Fibroblast of lung (primary cell): ENCODE results near the gene CDPF1. TPM values are rescaled to one million over a fixed set of nuclear protein-coding genes. Genes with fewer than 3 reads are reported as not detected.
"Not testable (repeated sequence)": the region's sequence is repeated elsewhere in the genome, so short reads cannot be mapped to it uniquely, and the experiment has no call there.

Source experiments
- DNase-seq, 2 donors: peaks; one replicate each; pipeline versions ENCODE4 v3.0.0 to v3.0.0-alpha.2; 2010; ENCODE audit warnings: low read depth in 2 of 2
- H2AFZ ChIP-seq: 2 replicates; pipeline ENCODE4 v1.5.1; 2012; ENCODE audit warnings: low read length, control low read depth, inconsistent platforms
- H3K27ac ChIP-seq: 2 replicates; pipeline ENCODE4 v1.5.1; 2011; ENCODE audit warnings: low read length, control low read depth; ENCODE audit not compliant: insufficient read depth
- H3K27me3 ChIP-seq: 2 replicates; pipeline ENCODE4 v1.5.1; 2011; ENCODE audit warnings: mild to moderate bottlenecking, low read length; ENCODE audit not compliant: control insufficient read depth, insufficient read depth
- H3K36me3 ChIP-seq: 2 replicates; pipeline ENCODE4 v1.5.1; 2011; ENCODE audit warnings: low read length; ENCODE audit not compliant: control insufficient read depth, insufficient read depth
- H3K4me1 ChIP-seq: 2 replicates; pipeline ENCODE4 v1.5.1; 2011; ENCODE audit warnings: low read length; ENCODE audit not compliant: control insufficient read depth, insufficient read depth; ENCODE audit errors: extremely low read depth
- H3K4me2 ChIP-seq: 2 replicates; pipeline ENCODE4 v1.5.1; 2011; ENCODE audit warnings: low read length, control low read depth; ENCODE audit not compliant: insufficient read depth; ENCODE audit errors: extremely low read depth
- H3K4me3 ChIP-seq, 4 experiments: fragments of 200-600 bp in 1 of 4; sonication (generic) in 1 of 4; replicated peaks in 1 of 4; 2 replicates each; pipeline ENCODE4 v1.5.1; 2011 to 2016; ENCODE audit warnings: low read length in 4 of 4, low read depth in 3 of 4, mild to moderate bottlenecking in 3 of 4, control low read depth in 2 of 4, inconsistent platforms in 1 of 4, mixed read lengths in 1 of 4; ENCODE audit not compliant: insufficient read depth in 1 of 4; ENCODE audit errors: control extremely low read depth in 1 of 4
- H3K79me2 ChIP-seq: 2 replicates; pipeline ENCODE4 v1.5.1; 2012; ENCODE audit warnings: mild to moderate bottlenecking, low read length, inconsistent platforms; ENCODE audit not compliant: control insufficient read depth, insufficient read depth
- H3K9ac ChIP-seq: 2 replicates; pipeline ENCODE4 v1.5.1; 2011; ENCODE audit warnings: mild to moderate bottlenecking, low read length, control low read depth; ENCODE audit not compliant: insufficient read depth
- H3K9me3 ChIP-seq: 2 replicates; pipeline ENCODE4 v1.5.1; 2012; ENCODE audit warnings: low read depth, low read length; ENCODE audit not compliant: control insufficient read depth, insufficient read depth
- H4K20me1 ChIP-seq: 2 replicates; pipeline ENCODE4 v1.5.1; 2011; ENCODE audit warnings: low read length; ENCODE audit not compliant: control insufficient read depth, insufficient read depth; ENCODE audit errors: extremely low read depth
- EZH2 ChIP-seq: IDR thresholded peaks from 2 replicates; pipeline ENCODE4 v1.5.1; 2012; ENCODE audit warnings: low read length, control low read depth, mild to moderate bottlenecking; ENCODE audit errors: missing control alignments
- polyA plus RNA-seq, 2 donors: library from polyadenylated mRNA; depleted of rRNA in 1 of 2; stranded (reverse) in 1 of 2; unstranded in 1 of 2; fragments of >200 nt; gene quantifications; 2 replicates each; pipeline ENCODE4 v1.2.1, GENCODE V29; 2011 to 2012; ENCODE audit warnings: missing spikeins in 1 of 2
- total RNA-seq: library from RNA; depleted of rRNA; stranded (reverse); fragments of >200 nt; gene quantifications from 2 replicates; pipeline ENCODE4 v1.2.1, GENCODE V29; 2014
- TF ChIP-seq, protein P1 (sequence below), 2 donors: IDR thresholded peaks in 1 of 2; conservative IDR thresholded peaks in 1 of 2; 1 replicate in 1 of 2; 2 replicates in 1 of 2; pipeline ENCODE4 v1.5.1; 2011 to 2012; ENCODE audit warnings: low read length in 2 of 2, control low read depth in 1 of 2, inconsistent platforms in 1 of 2, low read depth in 1 of 2, mild to moderate bottlenecking in 1 of 2

The CDPF1 gene
- total and polyA plus RNA-seq, 2 donors (not counting 1 experiment from before 2014, with no cell fraction given): 7.7 to 8.3 TPM

DNA sequence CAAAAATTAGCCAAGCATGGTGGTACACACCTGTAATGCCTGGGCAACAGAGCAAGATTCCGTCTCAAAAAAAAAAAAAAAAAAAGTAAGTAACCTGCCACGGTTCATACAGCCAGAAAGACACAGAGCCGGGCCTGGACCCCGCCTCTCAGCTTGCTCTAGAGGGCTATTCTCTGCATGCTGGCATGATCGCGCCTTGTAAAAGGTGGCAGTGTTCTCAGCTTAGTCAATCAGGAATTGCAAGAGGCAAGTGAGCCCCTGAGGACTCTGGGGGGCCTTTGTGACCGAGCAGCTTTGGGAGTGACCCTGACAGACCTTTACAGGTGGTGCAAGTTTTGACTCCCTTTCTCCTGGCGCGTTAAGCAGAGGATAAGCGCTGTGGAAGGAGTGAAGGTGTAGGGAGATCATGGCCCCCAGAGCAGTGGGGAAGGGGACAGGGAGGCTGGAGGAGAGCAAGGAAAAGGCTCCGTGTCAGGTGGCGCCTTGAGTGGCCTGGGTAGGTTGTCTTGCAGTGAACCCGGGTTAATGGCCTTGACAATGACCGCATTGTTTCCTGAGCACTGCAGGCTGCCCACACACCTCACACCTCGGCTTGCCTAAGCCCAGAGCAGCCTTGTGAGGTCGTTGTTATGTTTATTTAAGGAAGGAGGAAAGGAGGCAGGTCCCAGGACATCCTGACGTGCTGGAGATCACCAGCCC, 48.9 kb downstream of the CDPF1 start:
- no peak overlapping the region for H2AFZ ChIP-seq
- H3K36me3 ChIP-seq: peaks cover 5% of the 10 kb centered on the region
- no peaks in the 10 kb centered on the region for H3K27me3 ChIP-seq
- H3K4me3 ChIP-seq: no peak overlapping the region
- no peaks in the 10 kb centered on the region for H4K20me1 ChIP-seq
- TF ChIP-seq, protein P1, sequence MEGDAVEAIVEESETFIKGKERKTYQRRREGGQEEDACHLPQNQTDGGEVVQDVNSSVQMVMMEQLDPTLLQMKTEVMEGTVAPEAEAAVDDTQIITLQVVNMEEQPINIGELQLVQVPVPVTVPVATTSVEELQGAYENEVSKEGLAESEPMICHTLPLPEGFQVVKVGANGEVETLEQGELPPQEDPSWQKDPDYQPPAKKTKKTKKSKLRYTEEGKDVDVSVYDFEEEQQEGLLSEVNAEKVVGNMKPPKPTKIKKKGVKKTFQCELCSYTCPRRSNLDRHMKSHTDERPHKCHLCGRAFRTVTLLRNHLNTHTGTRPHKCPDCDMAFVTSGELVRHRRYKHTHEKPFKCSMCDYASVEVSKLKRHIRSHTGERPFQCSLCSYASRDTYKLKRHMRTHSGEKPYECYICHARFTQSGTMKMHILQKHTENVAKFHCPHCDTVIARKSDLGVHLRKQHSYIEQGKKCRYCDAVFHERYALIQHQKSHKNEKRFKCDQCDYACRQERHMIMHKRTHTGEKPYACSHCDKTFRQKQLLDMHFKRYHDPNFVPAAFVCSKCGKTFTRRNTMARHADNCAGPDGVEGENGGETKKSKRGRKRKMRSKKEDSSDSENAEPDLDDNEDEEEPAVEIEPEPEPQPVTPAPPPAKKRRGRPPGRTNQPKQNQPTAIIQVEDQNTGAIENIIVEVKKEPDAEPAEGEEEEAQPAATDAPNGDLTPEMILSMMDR (conservative IDR thresholded peaks at IDR 0.05 in 1 of 2, IDR thresholded peaks at IDR 0.05 in 1 of 2; ENCODE audit: low read depth in 1 of 2, low read length in 2 of 2): no peak
- no peak for TF ChIP-seq EZH2
- H3K9ac ChIP-seq: no peak overlapping the region
- no peaks in the 10 kb centered on the region for H3K79me2 ChIP-seq
- no peak overlapping the region for H3K4me2 ChIP-seq
- H3K27ac ChIP-seq: no peak overlapping the region
- DNase-seq: no peak
- no peaks in the 10 kb centered on the region for H3K4me1 ChIP-seq
- H3K9me3 ChIP-seq: no peaks in the 10 kb centered on the region

DNA sequence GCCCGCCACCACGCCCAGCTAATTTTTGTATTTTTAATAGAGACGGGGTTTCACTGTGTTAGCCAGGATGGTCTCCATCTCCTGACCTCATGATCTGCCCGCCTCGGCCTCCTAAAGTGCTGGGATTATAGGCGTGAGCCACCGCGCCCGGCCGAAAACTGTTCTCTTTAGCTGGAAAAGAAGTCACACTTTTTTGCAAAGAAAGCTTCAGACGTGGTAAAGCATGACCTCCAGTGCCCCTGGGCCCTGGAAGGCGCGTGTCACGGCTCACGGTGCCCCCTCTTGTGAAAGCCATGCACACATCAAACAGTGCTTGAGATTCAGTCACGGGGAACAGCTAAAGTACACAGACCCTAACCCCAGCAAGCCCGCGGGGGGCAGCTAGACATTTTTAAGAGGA, 51.3 kb downstream of the CDPF1 start:
- H3K4me3 ChIP-seq, H3K27ac ChIP-seq, DNase-seq, H3K36me3 ChIP-seq, H3K79me2 ChIP-seq, H2AFZ ChIP-seq, H3K4me2 ChIP-seq, H3K9me3 ChIP-seq, H3K27me3 ChIP-seq, H4K20me1 ChIP-seq, H3K9ac ChIP-seq, H3K4me1 ChIP-seq: not testable (repeated sequence)

DNA sequence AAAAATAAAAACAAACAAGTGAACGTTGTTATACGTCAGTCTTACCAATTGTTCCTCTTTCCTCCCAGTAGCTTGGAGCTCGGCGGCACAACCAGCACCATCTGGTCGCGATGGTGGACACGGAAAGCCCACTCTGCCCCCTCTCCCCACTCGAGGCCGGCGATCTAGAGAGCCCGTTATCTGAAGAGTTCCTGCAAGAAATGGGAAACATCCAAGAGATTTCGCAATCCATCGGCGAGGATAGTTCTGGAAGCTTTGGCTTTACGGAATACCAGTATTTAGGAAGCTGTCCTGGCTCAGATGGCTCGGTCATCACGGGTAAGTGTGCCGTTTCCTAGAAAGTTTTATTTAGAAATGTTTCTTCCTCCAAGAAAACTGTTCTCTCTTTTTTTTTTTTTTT, 51.8 kb downstream of the CDPF1 start:
- no peak overlapping the region for H2AFZ ChIP-seq
- H3K4me3 ChIP-seq: no peak overlapping the region
- H3K79me2 ChIP-seq: no peaks in the 10 kb centered on the region
- no peak overlapping the region for H3K9ac ChIP-seq
- TF ChIP-seq, protein P1 (conservative IDR thresholded peaks at IDR 0.05 in 1 of 2, IDR thresholded peaks at IDR 0.05 in 1 of 2; ENCODE audit: low read depth in 1 of 2, low read length in 2 of 2): no peak
- TF ChIP-seq EZH2: no peak
- H4K20me1 ChIP-seq: no peaks in the 10 kb centered on the region
- no peaks in the 10 kb centered on the region for H3K9me3 ChIP-seq
- H3K4me1 ChIP-seq: no peaks in the 10 kb centered on the region
- peak in 1 of 2 donors; percentile 18 for DNase-seq
- H3K4me2 ChIP-seq: no peak overlapping the region
- H3K36me3 ChIP-seq: peaks cover 5% of the 10 kb centered on the region
- no peaks in the 10 kb centered on the region for H3K27me3 ChIP-seq
- no peak overlapping the region for H3K27ac ChIP-seq
